OCI-M2 (cell line): ENCODE measurements around the gene TSSC4.
"Not testable (repeated sequence)": the region's sequence is repeated elsewhere in the genome, so short reads cannot be mapped to it uniquely, and the experiment has no call there.

Source experiments
- DNase-seq: peaks from one replicate; lab custom pipeline; 2025; ENCODE audit not compliant: unreplicated experiment; lab: John Stamatoyannopoulos, UW

TSSC4 gene

GRCh38 chr11:2400069-2400761, at the start of gene TSSC4:
Gene TSSC4, plus strand, starts transcription at chr11:2400750. Its CDS starts 1,884 bp downstream, at chr11:2402634.
- peak; percentile 79 for DNase-seq

GRCh38 chr11:2351701-2352100, 48.8 kb upstream of the TSSC4 start:
- no peak for DNase-seq

- no peak for DNase-seq
These were observed 48.1 kb upstream of the TSSC4 start for GRCh38 chr11:2352420-2352819.

DNA sequence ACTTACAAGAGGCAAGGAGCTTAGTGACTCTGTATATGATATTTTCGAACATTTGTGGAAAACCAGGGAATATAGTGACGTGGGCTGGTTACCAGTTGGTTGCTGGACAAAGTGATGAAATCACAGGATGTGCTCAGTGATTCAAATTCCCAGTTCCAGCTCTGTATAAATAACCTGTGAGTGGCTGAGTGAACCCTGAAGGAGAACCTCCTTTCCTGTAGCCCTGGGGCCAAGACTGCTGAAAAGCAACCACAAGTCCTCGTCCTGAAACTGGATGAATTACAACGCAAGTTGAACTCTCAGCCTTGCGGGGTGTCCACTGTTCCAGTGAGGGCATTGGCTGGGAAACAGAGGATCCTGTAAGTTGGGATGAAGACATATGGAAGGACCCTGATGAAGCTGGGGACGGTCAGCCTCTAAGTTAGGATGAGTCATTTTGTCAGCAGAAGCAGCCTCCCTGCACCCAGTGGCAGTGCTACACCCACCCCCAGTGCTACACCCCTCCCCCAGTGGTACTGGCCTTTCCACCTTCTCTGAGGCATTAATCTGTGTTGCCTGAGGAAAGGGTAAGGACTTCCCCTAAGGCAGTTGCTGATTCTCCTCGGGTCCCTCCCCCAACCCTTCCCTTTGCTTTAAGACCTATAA, 45.4 kb upstream of the TSSC4 start:
- DNase-seq = no peak

DNA sequence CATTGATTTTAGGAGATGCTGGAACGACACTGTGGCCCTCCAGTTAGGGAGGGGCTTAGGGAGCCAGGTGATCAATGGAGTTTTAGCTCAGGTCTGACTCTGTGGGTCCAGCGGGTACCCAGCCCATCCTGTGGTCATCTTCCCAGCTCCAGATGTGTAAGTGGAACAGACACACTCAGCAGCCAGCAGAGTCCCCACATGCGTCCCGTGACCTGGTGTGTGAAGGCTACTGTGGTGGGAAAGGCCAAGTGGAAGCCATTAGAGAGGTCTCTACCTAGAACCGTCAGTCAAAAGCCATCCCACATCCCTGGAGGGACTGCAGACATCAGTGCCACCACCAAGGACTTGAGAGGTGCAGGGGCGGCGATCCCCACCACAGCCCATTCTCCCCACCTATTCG, 43.3 kb upstream of the TSSC4 start:
- no peak for DNase-seq

DNA sequence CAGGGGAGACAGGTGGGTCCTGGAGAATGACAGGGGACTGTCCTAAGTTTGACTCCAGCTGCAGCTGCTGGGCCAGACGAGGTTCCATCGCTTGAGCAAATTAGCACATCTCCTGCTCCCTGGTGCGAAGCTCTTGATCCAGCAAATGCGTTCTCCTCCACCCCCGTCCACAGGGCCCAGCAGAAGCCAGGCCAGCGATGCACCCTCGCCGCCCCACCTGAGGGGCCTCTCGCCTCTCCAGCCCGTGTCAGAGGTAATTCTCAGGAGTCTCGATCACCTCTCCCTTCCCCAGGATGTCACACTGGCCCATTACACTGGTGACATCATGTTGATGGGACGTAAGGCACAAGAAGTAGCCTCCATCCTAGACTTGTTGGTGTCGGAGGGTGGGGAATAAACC, 42.9 kb upstream of the TSSC4 start:
- DNase-seq = not testable (repeated sequence)

GRCh38 chr11:2358754-2359442, 41.7 kb upstream of the TSSC4 start:
- no peak for DNase-seq

DNA sequence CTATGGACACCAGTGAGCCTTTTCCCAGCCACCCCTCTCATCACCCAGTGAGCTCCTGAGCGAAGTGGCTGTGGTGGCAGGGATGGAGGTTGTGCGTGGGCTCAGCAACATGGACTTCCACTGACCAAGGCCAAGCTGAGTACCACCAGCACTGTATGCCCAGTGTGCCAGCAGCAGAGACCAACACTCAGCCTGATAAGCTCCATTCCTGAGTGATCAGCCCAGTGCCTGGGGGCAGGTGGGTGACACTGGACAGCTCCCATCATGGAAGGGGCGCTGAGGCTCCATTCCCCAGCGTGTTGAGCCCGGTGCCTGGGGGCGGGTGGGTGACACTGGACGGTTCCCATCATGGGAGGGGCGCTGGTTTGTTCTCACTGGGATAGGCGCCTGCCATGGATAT, 41.0 kb upstream of the TSSC4 start:
- no peak for DNase-seq

DNA sequence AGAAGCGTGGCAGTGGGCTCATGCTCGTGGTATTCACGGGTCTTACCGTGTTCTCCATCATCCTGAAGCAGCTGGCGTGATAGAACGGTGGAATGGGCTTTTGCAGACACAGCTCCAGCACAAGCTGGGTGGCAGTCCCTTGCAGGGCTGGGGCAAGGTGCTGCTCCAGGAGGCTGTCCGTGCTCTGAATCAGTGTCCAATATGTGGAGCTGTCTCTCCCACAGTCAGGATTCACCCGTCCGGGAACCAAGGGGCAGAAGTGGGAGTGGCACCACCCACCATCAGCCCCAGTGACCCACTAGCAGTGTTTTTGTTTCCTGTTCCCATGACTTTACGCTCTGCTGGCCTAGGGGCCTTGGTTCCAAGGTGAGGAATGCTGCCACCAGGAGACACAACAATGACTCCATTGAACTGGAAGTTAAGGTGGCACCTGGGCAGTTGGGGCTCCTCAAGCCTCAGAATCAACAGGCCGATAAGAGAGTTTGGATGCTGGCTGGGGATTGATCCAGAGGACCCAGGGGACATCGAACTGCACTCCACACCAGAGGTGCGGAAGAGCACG, 40.4 kb upstream of the TSSC4 start:
- DNase-seq = no peak

- no peak for DNase-seq
These were observed 39.0 kb upstream of the TSSC4 start for GRCh38 chr11:2361565-2361964.

DNA sequence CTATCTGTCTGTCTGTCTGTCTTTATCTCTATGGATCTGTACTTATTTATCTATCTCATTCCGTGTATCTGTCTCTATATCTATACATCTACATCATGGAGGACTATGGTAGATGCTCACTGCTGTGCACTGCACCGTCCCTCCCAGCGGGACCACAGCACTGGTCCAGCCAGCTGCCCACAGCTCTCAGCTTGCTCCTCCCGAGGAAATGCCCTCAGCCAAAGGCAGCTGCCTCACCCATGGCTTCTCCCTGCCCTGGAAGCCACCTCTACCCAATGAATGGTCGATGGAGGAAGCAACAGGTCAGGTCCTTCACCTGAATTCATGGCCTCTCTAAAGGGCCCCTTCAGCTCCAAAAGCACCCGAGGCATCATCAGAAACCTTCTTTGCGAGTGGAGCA, 38.1 kb upstream of the TSSC4 start:
- no peak for DNase-seq

DNA sequence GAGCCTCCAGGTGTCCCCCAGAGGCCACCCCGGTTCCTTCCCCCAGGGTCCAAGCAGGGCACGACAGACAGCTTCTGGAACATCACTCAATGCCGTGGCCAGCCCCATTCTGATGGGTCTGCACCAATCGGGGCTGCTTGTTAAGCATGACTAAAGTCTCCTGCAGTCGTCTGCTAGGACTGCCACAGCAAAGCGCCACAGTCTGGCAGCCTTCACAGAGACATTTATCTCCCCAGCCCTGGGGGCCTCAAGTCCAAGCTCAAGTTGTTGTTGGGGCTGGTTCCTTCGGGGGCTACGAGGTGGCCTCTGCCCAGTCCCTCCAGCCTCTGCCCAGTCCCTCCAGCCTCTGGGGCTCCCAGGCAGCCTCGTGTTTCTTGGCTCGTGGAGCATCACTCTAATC, 37.4 kb upstream of the TSSC4 start:
- no peak for DNase-seq

DNA sequence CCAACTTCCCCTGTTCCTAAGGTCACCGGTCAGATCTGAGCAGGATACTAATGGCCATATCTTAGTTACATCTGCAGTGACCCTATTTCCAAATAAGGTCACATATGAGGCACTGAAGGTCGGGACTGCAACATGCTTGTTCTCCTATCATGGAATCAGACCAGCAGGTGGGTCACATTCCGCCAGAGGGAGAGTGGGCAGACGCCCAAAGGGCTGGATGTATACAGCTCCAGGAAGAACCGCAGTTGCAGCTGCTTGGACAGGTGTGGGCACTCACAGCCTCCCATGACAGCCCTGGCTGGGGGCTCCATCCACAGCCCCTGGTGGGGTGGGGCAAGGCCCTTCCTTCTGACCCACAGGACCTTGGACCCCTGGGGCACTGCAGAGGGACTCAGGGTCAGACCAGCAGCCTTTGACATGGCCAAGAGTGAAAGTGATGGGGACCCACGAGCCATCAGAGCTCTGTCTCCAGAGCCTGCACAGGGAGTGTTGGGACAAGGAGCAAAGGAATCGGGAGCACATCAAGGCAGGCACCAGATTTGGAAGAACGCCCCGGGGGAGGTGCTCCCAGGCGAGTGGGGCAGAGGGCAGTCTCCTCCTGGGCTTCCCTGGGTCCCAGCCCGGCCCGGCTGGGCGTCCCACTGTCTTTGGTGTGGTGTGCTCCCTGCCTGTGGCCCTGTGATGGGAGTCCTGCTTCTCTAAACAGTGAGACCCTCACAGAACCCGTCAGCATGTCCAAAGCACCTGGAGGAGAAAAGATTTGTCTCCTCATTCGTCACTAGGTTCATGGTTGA, 36.8 kb upstream of the TSSC4 start:
- DNase-seq = no peak

DNA sequence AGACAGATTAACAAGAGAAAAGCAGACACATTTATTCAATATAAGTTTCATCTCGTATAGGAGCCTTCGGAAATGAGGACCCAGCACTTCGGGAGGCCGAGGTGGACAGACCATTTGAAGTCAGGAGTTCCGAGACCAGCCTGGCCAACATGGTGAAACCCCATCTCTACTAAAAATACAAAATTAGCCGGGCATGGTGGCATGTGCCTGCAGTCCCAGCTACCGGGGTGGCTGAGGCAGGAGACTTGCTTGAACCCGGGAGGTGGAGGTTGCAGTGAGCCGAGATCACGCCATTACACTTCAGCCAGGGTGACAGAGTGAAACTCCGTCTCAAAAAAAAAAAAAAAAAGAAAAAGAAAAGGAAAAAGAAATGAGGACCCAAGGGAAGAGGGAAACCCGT, 36.2 kb upstream of the TSSC4 start:
- not testable (repeated sequence) for DNase-seq

- DNase-seq = no peak
These were observed 34.9 kb upstream of the TSSC4 start for GRCh38 chr11:2365571-2366210.

DNA sequence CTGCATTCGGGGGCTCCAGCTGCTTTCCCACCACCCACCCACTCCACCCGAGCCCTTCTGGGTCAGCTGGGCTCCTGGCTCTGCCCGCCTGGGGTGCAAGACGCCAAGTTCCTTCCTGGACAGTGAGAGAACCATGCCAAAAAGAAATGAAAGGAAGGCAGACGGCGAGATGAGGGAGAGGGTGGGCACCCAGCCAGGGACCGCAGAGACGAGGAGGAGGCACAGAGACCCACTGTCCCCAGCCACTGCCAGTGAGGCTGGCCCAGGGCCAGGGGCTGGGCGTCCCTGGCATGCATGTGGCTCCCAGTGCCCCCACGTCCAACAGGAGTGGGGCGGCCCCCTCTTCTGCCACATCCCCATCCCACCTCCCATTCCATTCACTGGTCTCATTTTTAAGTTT, 34.3 kb upstream of the TSSC4 start:
- no peak for DNase-seq

- no peak for DNase-seq
These were observed 33.8 kb upstream of the TSSC4 start for GRCh38 chr11:2366733-2367132.

GRCh38 chr11:2367266-2368160, 33.0 kb upstream of the TSSC4 start:
- no peak for DNase-seq

DNA sequence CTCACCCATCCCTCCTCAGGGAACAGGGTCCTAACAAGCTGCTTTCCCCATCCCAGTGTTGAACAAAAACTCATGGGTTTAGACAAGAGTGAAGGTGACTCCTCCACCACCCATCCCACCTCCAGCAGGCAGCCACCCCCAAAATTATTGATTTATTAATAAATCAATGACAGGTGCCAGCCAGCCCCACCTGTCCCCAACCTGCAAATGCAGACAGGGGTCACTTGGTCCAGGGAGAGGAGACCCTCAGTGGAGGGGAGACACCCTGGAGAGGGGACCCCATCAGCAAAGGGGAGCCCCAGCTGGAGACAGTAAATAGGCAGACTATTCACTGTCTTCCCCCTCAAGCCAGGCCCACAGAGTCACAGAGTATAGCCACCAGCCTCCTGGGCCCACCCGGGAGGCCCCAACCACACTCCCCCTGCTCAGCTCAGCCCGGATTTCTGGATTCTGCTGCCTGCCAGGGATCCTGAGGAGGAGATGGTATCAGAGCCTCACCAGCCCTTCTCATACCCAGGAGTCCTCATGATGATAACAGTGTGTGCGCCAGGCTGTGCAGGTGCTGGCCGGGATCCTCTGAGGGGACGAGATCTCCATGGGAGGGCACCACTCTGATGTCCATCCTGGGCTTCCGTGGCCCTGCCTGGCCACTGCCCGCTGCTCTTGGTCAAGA, 32.2 kb upstream of the TSSC4 start:
- DNase-seq = no peak
